DND-41 (cell line): ENCODE results near the gene OR2D3.

Experiments
- ATAC-seq: fragments of 200-7000 bp; cut with Tn5 transposase; 3 replicates; pipeline ENCODE4 v1.9.1; 2021; ENCODE audit warnings: low read depth; ENCODE audit not compliant: insufficient read depth
- DNase-seq: peaks from one replicate; pipeline ENCODE4 v3.0.0-alpha.2; 2020
- H2AFZ ChIP-seq: 2 replicates; pipeline ENCODE4 v1.6.0; 2012; ENCODE audit warnings: low read depth, low read length
- H3K27ac ChIP-seq: 2 replicates; pipeline ENCODE4 v1.5.1; 2012; ENCODE audit warnings: low read length, inconsistent platforms
- H3K27me3 ChIP-seq: fragments of 200-600 bp; sonication (generic); 2 replicates; pipeline ENCODE4 v1.6.0; 2012; ENCODE audit warnings: low read length, mild to moderate bottlenecking, inconsistent platforms; ENCODE audit not compliant: insufficient read depth, poor library complexity
- H3K36me3 ChIP-seq: 2 replicates; pipeline ENCODE4 v1.5.1; 2012; ENCODE audit warnings: low read length, inconsistent platforms; ENCODE audit not compliant: insufficient read depth
- H3K4me1 ChIP-seq: 2 replicates; pipeline ENCODE4 v1.5.1; 2012; ENCODE audit warnings: mild to moderate bottlenecking, low read length; ENCODE audit not compliant: insufficient read depth
- H3K4me2 ChIP-seq: 2 replicates; pipeline ENCODE4 v1.6.0; 2012; ENCODE audit warnings: mild to moderate bottlenecking, moderate library complexity, low read length, inconsistent platforms; ENCODE audit not compliant: insufficient read depth
- H3K4me3 ChIP-seq, 2 experiments: fragments of 200-600 bp in 1 of 2; shearing (Covaris generic) in 1 of 2; 2 replicates each; pipeline ENCODE4 v1.5.1; 2012 to 2016; ENCODE audit warnings: inconsistent platforms in 2 of 2, low read length in 2 of 2, mild to moderate bottlenecking in 2 of 2, low read depth in 1 of 2, moderate library complexity in 1 of 2
- H3K79me2 ChIP-seq: 2 replicates; pipeline ENCODE4 v1.6.0; 2012; ENCODE audit warnings: low read length, inconsistent platforms; ENCODE audit not compliant: insufficient read depth
- H3K9ac ChIP-seq: 2 replicates; pipeline ENCODE4 v1.6.0; 2012; ENCODE audit warnings: low read depth, mild to moderate bottlenecking, inconsistent platforms, low read length, moderate library complexity
- H3K9me3 ChIP-seq: 2 replicates; pipeline ENCODE4 v1.5.1; 2012; ENCODE audit warnings: low read length, moderate library complexity, mild to moderate bottlenecking, inconsistent platforms; ENCODE audit not compliant: insufficient read depth, severe bottlenecking
- H4K20me1 ChIP-seq: 2 replicates; pipeline ENCODE4 v1.6.0; 2012; ENCODE audit warnings: low read length; ENCODE audit not compliant: insufficient read depth
- EZH2 ChIP-seq: IDR thresholded peaks from 3 replicates; pipeline ENCODE4 v1.6.1; 2012; ENCODE audit warnings: borderline replicate concordance, low read depth, mild to moderate bottlenecking, moderate library complexity, low read length, inconsistent platforms; ENCODE audit not compliant: severe bottlenecking
- TF ChIP-seq, protein P1 (sequence below): IDR thresholded peaks from 2 replicates; pipeline ENCODE4 v1.5.1; 2012; ENCODE audit warnings: borderline replicate concordance, low read length, moderate library complexity, mild to moderate bottlenecking; ENCODE audit not compliant: poor library complexity, severe bottlenecking; ENCODE audit errors: extremely low read depth

Gene OR2D3

GRCh38 chr11:6925007-6925577, 4.3 kb downstream of the OR2D3 start:
- Histone ChIP-seq H3K27ac (no peak overlapping the region), H3K27me3 (no peaks in the 10 kb centered on the region), H3K79me2 (peaks cover 17% of the 10 kb centered on the region), H2AFZ (peak overlapping the region; percentile 86; the same call in 1 of the 2 replicates), H3K4me2 (peak overlapping the region; percentile 65; the same call in 1 of the 2 replicates), H4K20me1 (no peaks in the 10 kb centered on the region), H3K36me3 (no peaks in the 10 kb centered on the region), H3K4me3 (no peak overlapping the region), H3K9me3 (no peaks in the 10 kb centered on the region), H3K4me1 (peaks cover 35% of the 10 kb centered on the region), H3K9ac (no peak overlapping the region)
- DNase-seq (no peak), ATAC-seq (no peak)
- TF ChIP-seq, protein P1, sequence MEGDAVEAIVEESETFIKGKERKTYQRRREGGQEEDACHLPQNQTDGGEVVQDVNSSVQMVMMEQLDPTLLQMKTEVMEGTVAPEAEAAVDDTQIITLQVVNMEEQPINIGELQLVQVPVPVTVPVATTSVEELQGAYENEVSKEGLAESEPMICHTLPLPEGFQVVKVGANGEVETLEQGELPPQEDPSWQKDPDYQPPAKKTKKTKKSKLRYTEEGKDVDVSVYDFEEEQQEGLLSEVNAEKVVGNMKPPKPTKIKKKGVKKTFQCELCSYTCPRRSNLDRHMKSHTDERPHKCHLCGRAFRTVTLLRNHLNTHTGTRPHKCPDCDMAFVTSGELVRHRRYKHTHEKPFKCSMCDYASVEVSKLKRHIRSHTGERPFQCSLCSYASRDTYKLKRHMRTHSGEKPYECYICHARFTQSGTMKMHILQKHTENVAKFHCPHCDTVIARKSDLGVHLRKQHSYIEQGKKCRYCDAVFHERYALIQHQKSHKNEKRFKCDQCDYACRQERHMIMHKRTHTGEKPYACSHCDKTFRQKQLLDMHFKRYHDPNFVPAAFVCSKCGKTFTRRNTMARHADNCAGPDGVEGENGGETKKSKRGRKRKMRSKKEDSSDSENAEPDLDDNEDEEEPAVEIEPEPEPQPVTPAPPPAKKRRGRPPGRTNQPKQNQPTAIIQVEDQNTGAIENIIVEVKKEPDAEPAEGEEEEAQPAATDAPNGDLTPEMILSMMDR = no peak
- no peak for TF ChIP-seq EZH2

DNA sequence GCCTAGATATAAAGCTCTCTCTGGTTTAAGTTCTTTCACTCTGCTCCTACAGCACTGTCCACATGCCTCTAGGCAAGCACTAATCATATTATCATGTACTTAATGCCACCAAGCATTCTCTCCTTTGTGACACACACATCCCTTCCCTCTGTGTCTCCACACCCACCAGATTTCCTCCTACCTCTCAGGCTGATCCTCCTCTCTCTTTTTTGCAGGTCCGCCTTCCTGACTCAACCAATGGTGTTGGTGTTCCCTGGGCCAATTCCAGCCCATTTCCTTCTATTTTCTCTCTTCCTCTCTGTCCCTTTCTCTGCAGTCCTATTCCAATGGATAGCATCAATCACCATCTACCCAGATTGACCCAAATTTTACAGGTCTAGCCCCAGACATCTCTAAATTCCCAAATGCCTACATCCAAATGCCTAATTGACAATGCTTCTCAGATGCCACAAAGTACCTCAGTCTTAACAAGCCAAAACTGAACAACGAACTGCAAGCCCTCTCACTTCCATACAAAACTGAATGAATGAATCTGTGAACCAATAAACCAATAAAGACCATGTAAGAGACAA, 4.9 kb downstream of the OR2D3 start:
- Histone ChIP-seq H4K20me1 (no peaks in the 10 kb centered on the region), H3K4me2 (peak overlapping the region; percentile 65), H3K36me3 (no peaks in the 10 kb centered on the region), H3K4me1 (peaks cover 41% of the 10 kb centered on the region), H3K9ac (peak overlapping the region; percentile 69), H2AFZ (peak overlapping the region; percentile 86), H3K4me3 (peak overlapping the region; percentile 28 to 83; a peak in 3 of 4 replicates), H3K9me3 (no peaks in the 10 kb centered on the region), H3K79me2 (peaks cover 18% of the 10 kb centered on the region), H3K27me3 (no peaks in the 10 kb centered on the region), H3K27ac (peak overlapping the region; percentile 92)
- ATAC-seq (peak; percentile 12), DNase-seq (no peak)
- no peak for TF ChIP-seq EZH2
- TF ChIP-seq, protein P1 = no peak

GRCh38 chr11:6926208-6927029, 5.6 kb downstream of the OR2D3 start, which contains the start of gene ZNF215:
ZNF215 (plus strand) TSS chr11:6926426; CDS start chr11:6932273, 5,847 bp downstream.
- Histone ChIP-seq H3K4me1 (peaks cover 48% of the 10 kb centered on the region), H3K9ac (peak within 1 kb of the TSS; percentile 69), H3K4me3 (peak within 1 kb of the TSS; percentile 28 to 83), H3K27me3 (no peaks in the 10 kb centered on the region), H2AFZ (peak within 1 kb of the TSS; percentile 86), H3K36me3 (no peaks in the 10 kb centered on the region), H3K9me3 (no peaks in the 10 kb centered on the region), H3K79me2 (peaks cover 18% of the 10 kb centered on the region), H3K4me2 (peak within 1 kb of the TSS; percentile 65), H3K27ac (peak within 1 kb of the TSS; percentile 92), H4K20me1 (no peaks in the 10 kb centered on the region)
- DNase-seq = peak; percentile 79
- TF ChIP-seq EZH2 = no peak
- TF ChIP-seq, protein P1 = no peak
- peak; percentile 82 for ATAC-seq
